ENCODE measurements around the gene RTL1.

RTL1 gene

DNA sequence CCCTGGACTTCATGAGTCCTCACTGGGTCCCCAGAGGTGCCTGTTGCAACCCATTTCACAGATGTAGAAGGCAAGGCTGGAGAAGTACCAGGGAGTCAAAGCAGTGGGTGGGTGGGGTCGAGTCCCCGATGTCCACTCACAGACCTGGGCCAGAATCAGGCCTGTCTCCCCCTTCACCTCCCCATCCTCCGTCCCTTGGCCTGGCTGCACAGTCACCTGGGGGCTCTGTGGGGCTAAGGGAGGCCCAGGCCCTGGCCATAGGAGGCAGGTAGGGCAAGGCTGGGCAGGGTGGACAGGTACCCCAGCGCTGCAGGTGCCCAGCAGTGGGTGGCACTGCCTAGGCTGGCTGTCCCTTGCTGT is 29.5 kb downstream of the RTL1 start:
- Histone ChIP-seq H3K79me2 (ENCODE audit: low read length) (no peaks in the 10 kb centered on the region), H4K20me1 (ENCODE audit: insufficient read depth, low read length) (no peaks in the 10 kb centered on the region), H3K4me1 (ENCODE audit: low read length) (no peaks in the 10 kb centered on the region), H3K36me3 (replicated peaks; ENCODE audit: insufficient read depth, low read length) (no peaks in the 10 kb centered on the region), H3K27me3 (replicated peaks; ENCODE audit: insufficient read depth, low read length) (no peaks in the 10 kb centered on the region), H3K4me2 (ENCODE audit: low read depth, low read length) (no peak overlapping the region), H3K9ac (ENCODE audit: low read length) (no peak overlapping the region), H3F3A (ENCODE audit: insufficient read depth, low read length) (no peaks in the 10 kb centered on the region), H3K9me2 (replicated peaks; ENCODE audit: insufficient read depth, low read length) (no peaks in the 10 kb centered on the region), H2AFZ (ENCODE audit: low read length) (no peak overlapping the region), H3K27ac (ENCODE audit: low read length) (no peak overlapping the region), H3K9me3 (replicated peaks; ENCODE audit: insufficient read depth, low read length) (no peaks in the 10 kb centered on the region), H3K4me3 (ENCODE audit: low read length) (no peak overlapping the region)
- TF ChIP-seq, protein P1, sequence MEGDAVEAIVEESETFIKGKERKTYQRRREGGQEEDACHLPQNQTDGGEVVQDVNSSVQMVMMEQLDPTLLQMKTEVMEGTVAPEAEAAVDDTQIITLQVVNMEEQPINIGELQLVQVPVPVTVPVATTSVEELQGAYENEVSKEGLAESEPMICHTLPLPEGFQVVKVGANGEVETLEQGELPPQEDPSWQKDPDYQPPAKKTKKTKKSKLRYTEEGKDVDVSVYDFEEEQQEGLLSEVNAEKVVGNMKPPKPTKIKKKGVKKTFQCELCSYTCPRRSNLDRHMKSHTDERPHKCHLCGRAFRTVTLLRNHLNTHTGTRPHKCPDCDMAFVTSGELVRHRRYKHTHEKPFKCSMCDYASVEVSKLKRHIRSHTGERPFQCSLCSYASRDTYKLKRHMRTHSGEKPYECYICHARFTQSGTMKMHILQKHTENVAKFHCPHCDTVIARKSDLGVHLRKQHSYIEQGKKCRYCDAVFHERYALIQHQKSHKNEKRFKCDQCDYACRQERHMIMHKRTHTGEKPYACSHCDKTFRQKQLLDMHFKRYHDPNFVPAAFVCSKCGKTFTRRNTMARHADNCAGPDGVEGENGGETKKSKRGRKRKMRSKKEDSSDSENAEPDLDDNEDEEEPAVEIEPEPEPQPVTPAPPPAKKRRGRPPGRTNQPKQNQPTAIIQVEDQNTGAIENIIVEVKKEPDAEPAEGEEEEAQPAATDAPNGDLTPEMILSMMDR (IDR thresholded peaks at IDR 0.05; ENCODE audit: low read length): no peak
- no peak for TF ChIP-seq EZH2 (optimal IDR thresholded peaks at IDR 0.05; ENCODE audit: low read depth, low read length)
- TF ChIP-seq EZH2phosphoT487 (IDR thresholded peaks at IDR 0.05; ENCODE audit: low read length): no peak
- no peak for DNase-seq

DNA sequence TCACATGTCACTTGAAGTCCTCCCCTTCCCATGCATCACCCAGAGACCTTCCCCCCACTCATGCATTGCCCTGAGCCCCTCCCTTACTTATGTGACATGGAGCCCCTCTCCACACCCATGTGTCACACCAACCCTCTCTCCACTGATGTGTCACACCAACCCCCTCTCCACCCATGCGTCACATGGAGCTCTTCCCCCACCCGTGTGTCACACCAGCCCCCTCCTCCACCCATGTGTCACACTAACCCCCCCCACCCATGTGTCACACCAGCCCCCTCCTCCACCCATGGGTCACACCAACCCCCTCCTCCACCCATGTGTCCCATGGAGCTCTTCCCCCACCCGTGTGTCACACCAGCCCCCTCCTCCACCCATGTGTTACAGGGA is 30.4 kb downstream of the RTL1 start:
- H4K20me1 ChIP-seq (ENCODE audit: insufficient read depth, low read length): no peaks in the 10 kb centered on the region
- no peaks in the 10 kb centered on the region for H3K36me3 ChIP-seq (replicated peaks; ENCODE audit: insufficient read depth, low read length)
- TF ChIP-seq EZH2 (optimal IDR thresholded peaks at IDR 0.05; ENCODE audit: low read depth, low read length): no peak
- TF ChIP-seq, protein P1 (IDR thresholded peaks at IDR 0.05; ENCODE audit: low read length): no peak
- no peak for DNase-seq
- H3K9me2 ChIP-seq (replicated peaks; ENCODE audit: insufficient read depth, low read length): no peaks in the 10 kb centered on the region
- no peaks in the 10 kb centered on the region for H3K79me2 ChIP-seq (ENCODE audit: low read length)
- H2AFZ ChIP-seq (ENCODE audit: low read length): no peak overlapping the region
- H3K9ac ChIP-seq (ENCODE audit: low read length): no peak overlapping the region
- no peak overlapping the region for H3K4me2 ChIP-seq (ENCODE audit: low read depth, low read length)
- H3K4me3 ChIP-seq (ENCODE audit: low read length): no peak overlapping the region
- H3K27me3 ChIP-seq (replicated peaks; ENCODE audit: insufficient read depth, low read length): no peaks in the 10 kb centered on the region; the same call in 1 of the 2 replicates
- H3K4me1 ChIP-seq (ENCODE audit: low read length): no peaks in the 10 kb centered on the region
- H3K27ac ChIP-seq (ENCODE audit: low read length): no peak overlapping the region
- H3F3A ChIP-seq (ENCODE audit: insufficient read depth, low read length): no peaks in the 10 kb centered on the region
- no peaks in the 10 kb centered on the region for H3K9me3 ChIP-seq (replicated peaks; ENCODE audit: insufficient read depth, low read length)

DNA sequence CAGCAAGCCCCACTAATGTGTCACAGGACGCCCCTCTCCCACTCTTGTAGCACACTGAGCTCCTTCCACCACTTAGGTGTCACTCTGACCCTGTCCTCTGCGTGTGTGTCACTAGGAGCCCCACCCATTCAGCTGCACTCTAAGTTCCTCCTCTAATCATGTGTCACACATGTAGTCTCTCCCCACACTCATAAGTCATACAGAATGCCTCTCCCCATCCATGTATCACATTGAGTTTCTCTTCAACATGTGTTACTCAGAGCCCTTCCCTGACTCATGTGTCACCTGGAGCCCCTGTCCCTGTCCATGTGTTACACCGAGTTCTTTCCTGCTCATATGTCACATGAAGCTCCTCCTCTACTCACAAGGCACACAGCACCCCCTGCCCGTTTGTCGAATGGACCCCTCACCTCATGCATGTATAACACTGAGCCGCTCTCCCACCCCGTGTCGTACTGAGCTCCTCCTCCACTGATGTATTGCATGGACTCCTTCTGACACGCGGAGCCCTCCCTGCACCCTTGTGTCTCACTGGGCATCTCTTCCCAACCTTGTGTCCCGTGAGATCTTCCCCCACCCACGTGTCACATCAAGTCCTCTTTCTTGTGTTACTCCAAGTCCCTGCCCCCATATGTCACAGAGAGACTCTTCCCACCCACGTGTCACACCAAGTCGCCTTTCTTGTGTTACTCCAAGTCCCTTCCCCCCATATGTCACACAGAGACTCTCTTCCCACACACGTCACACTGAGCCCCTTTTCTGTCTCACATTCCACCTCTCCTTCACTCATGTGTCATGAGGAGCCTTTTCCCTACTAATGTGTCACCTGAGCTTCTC is 31.0 kb downstream of the RTL1 start:
- Histone ChIP-seq H3K27me3 (replicated peaks; ENCODE audit: insufficient read depth, low read length) (no peaks in the 10 kb centered on the region; the same call in 1 of the 2 replicates), H2AFZ (ENCODE audit: low read length) (no peak overlapping the region), H3K4me3 (ENCODE audit: low read length) (no peak overlapping the region), H3F3A (ENCODE audit: insufficient read depth, low read length) (no peaks in the 10 kb centered on the region), H3K27ac (ENCODE audit: low read length) (no peak overlapping the region), H3K9me3 (replicated peaks; ENCODE audit: insufficient read depth, low read length) (no peaks in the 10 kb centered on the region), H4K20me1 (ENCODE audit: insufficient read depth, low read length) (no peaks in the 10 kb centered on the region), H3K4me2 (ENCODE audit: low read depth, low read length) (no peak overlapping the region), H3K9ac (ENCODE audit: low read length) (no peak overlapping the region), H3K79me2 (ENCODE audit: low read length) (no peaks in the 10 kb centered on the region), H3K9me2 (replicated peaks; ENCODE audit: insufficient read depth, low read length) (no peaks in the 10 kb centered on the region), H3K36me3 (replicated peaks; ENCODE audit: insufficient read depth, low read length) (no peaks in the 10 kb centered on the region), H3K4me1 (ENCODE audit: low read length) (no peaks in the 10 kb centered on the region)
- TF ChIP-seq EZH2phosphoT487 (IDR thresholded peaks at IDR 0.05; ENCODE audit: low read length) (no peak), EZH2 (optimal IDR thresholded peaks at IDR 0.05; ENCODE audit: low read depth, low read length) (no peak)
- TF ChIP-seq, protein P1 (IDR thresholded peaks at IDR 0.05; ENCODE audit: low read length): no peak
- DNase-seq: no peak
